NCI-H2029 (cell line): ENCODE results near the gene HDGF.

Experiments used
- DNase-seq: peaks from one replicate; lab custom pipeline; 2025; lab: John Stamatoyannopoulos, UW

HDGF gene

GRCh38 chr1:156725683-156726280 is 25.7 kb downstream of the HDGF start:
- peak; percentile 69 for DNase-seq

GRCh38 chr1:156721535-156721934 is 29.9 kb downstream of the HDGF start:
- no peak for DNase-seq

- no peak for DNase-seq
These were observed 30.3 kb downstream of the HDGF start for GRCh38 chr1:156721131-156721530.

- DNase-seq: no peak
These were observed 34.1 kb downstream of the HDGF start for GRCh38 chr1:156717351-156717750.

GRCh38 chr1:156714830-156715229 is 36.6 kb downstream of the HDGF start:
- DNase-seq: no peak

GRCh38 chr1:156712626-156713025 is 38.8 kb downstream of the HDGF start:
- DNase-seq: no peak

GRCh38 chr1:156711011-156711817 is 40.3 kb downstream of the HDGF start:
- no peak for DNase-seq

- DNase-seq: peak; percentile 74
These were observed 41.6 kb downstream of the HDGF start for GRCh38 chr1:156709757-156710489.

- DNase-seq: no peak
These were observed 42.4 kb downstream of the HDGF start for GRCh38 chr1:156709031-156709430.

- DNase-seq: no peak
These were observed 43.2 kb downstream of the HDGF start for GRCh38 chr1:156708218-156708661.

- DNase-seq: no peak
These were observed 43.9 kb downstream of the HDGF start for GRCh38 chr1:156707417-156708217.

GRCh38 chr1:156706657-156707416 is 44.6 kb downstream of the HDGF start:
- DNase-seq: no peak

- DNase-seq: peak; percentile 25
These were observed 45.4 kb downstream of the HDGF start for GRCh38 chr1:156705918-156706656.

- no peak for DNase-seq
These were observed 46.1 kb downstream of the HDGF start, which contains the start of gene CRABP2 for GRCh38 chr1:156705321-156705917. TSS of gene CRABP2 (minus strand) at chr1:156705583. CDS start at chr1:156705446, 137 bp downstream.

- no peak for DNase-seq
These were observed 46.5 kb downstream of the HDGF start for GRCh38 chr1:156704930-156705320.

- no peak for DNase-seq
These were observed 47.2 kb downstream of the HDGF start for GRCh38 chr1:156704166-156704711.

GRCh38 chr1:156703741-156704140 is 47.7 kb downstream of the HDGF start:
- no peak for DNase-seq

GRCh38 chr1:156703336-156703735 is 48.1 kb downstream of the HDGF start:
- DNase-seq: peak; percentile 14

GRCh38 chr1:156700736-156701531 is 50.5 kb downstream of the HDGF start:
- DNase-seq: no peak
